Activated T-cell treated with anti-CD3 and anti-CD28 coated beads, Interleukin-2, amount 50 U/mL, for 72 hours (primary cell): ENCODE data around the gene MRGPRF. TPM values are rescaled to one million over a fixed set of nuclear protein-coding genes. Genes with fewer than 3 reads are reported as not detected.
"Not testable (repeated sequence)": the region's sequence is repeated elsewhere in the genome, so short reads cannot be mapped to it uniquely, and the experiment has no call there.

Experiments
- ATAC-seq, 2 donors: fragments of 150-1000 bp; cut with Tn5 transposase; replicated peaks in 1 of 2; 2 replicates each; pipeline ENCODE4 v1.10.0; 2021; ENCODE audit warnings: moderate library complexity in 2 of 2, mild to moderate bottlenecking in 1 of 2
- DNase-seq, 2 donors: peaks; one replicate each; pipeline ENCODE4 v3.0.0; 2021 to 2022; ENCODE audit warnings: mixed read lengths in 1 of 2
- H3K27ac Mint-ChIP-seq: one replicate; pipeline ENCODE4 v1.8.0; 2022; ENCODE audit warnings: mild to moderate bottlenecking, moderate library complexity, mixed read lengths
- H3K27me3 Mint-ChIP-seq: one replicate; pipeline ENCODE4 v1.8.0; 2022; ENCODE audit warnings: low read depth, mixed read lengths
- H3K36me3 Mint-ChIP-seq, 2 donors: one replicate each; pipeline ENCODE4 v1.8.0; 2022; ENCODE audit warnings: mixed read lengths in 2 of 2, mild to moderate bottlenecking in 1 of 2; ENCODE audit not compliant: insufficient read depth in 2 of 2
- H3K4me1 Mint-ChIP-seq: one replicate; pipeline ENCODE4 v1.8.0; 2022; ENCODE audit warnings: low read depth, mixed read lengths
- H3K4me3 Mint-ChIP-seq, 2 donors: one replicate each; pipeline ENCODE4 v1.8.0; 2022; ENCODE audit warnings: mild to moderate bottlenecking in 2 of 2, mixed read lengths in 2 of 2, moderate library complexity in 2 of 2
- H3K9me3 Mint-ChIP-seq, 2 donors: one replicate each; pipeline ENCODE4 v1.8.0; 2022; ENCODE audit warnings: mixed read lengths in 2 of 2
- total RNA-seq, 2 donors: library from RNA; stranded (reverse); gene quantifications; one replicate each; pipeline ENCODE4 v1.2.3, GENCODE V29; 2022

The MRGPRF gene
- total RNA-seq, 2 donors from 2014 or later, result not detected

DNA sequence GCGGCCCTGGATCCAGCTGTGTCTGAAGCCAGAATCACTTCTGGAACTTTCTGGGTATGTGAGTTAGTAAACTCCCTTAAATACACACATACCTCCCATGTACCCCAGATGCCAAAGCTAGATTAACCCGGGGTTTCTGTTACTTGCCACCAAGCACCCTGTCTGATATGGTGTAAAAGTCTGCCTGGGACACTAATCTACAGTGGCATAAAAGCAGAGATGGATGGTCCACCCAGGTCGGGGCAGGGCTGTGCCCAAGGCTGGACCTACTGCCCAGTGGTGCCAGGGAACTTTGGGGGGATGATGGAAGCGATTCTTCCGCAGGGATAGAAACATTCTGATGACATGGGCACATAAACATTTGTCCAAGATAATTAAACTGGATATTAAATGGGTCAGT lies 12.7 kb downstream of the MRGPRF start:
- no peak overlapping the region for H3K4me3 Mint-ChIP-seq

DNA sequence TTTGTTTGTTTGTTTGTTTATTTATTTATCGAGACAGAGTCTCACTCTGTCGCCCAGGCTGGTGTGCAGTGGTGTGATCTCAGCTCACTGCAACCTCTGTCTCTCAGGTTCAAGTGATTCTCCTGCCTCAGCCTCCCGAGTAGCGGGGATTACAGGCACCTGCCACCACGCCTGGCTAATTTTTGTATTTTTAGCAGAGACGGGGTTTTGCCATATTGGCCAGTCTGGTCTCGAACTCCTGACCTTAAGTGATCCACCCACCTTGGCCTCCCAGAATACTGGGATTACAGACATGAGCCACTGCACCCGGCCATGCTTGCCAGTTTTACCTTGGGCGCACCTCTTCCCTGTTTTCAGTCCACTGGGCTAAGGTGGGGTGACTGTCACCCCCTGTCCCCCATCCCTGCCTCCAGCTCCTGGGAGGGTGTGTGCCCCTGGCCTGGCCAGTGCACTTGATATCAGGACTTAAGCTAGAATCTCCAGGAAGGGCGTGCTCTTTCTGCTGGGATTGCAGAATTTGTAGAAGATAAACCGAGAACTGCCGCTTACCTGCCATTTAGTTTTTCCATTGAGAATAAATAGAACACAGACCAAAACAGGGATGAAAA lies 13.2 kb downstream of the MRGPRF start:
- H3K27ac Mint-ChIP-seq, H3K27me3 Mint-ChIP-seq, ATAC-seq, H3K36me3 Mint-ChIP-seq, DNase-seq, H3K4me1 Mint-ChIP-seq, H3K9me3 Mint-ChIP-seq, H3K4me3 Mint-ChIP-seq: not testable (repeated sequence)

More for the DNA sequence above, 12.7 kb downstream of the MRGPRF start:
- no peaks in the 10 kb centered on the region for H3K9me3 Mint-ChIP-seq
- H3K36me3 Mint-ChIP-seq, result no peaks in the 10 kb centered on the region
- DNase-seq (no peak), ATAC-seq (no peak)
- H3K27ac Mint-ChIP-seq, result no peak overlapping the region
- H3K27me3 Mint-ChIP-seq, result peaks cover 4% of the 10 kb centered on the region
- H3K4me1 Mint-ChIP-seq, result no peaks in the 10 kb centered on the region

DNA sequence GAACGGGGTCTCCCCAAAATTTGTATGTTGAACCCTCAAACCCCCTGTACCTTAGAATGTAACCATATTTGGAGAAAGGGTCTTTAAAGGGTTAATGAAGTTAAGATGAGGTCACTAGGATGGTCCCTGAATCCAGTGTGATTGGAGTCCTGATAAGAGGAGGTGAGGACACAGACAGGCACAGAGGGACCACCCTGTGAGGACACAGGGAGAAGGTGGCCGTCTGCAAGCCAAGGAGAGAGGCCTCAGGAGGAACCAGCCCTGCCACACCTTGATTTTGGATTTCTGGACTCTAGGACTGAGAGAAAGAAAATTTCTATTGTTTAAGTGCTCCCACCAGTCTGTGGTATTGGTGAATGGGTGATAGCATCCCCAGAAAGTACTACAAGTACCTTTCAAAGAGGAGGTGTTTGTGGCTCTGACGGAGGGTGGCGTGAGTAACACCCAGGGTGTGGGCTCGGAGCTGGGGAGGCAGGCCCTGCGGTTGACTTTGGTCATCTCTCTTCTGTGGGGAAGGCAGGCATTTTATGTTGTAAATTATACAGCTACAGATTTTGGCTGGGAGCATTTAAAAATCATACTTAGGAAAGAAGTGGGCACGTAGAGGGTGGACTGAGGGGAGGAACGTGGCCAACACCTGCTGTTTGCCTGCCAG lies 13.8 kb downstream of the MRGPRF start:
- ATAC-seq, result no peak

DNA sequence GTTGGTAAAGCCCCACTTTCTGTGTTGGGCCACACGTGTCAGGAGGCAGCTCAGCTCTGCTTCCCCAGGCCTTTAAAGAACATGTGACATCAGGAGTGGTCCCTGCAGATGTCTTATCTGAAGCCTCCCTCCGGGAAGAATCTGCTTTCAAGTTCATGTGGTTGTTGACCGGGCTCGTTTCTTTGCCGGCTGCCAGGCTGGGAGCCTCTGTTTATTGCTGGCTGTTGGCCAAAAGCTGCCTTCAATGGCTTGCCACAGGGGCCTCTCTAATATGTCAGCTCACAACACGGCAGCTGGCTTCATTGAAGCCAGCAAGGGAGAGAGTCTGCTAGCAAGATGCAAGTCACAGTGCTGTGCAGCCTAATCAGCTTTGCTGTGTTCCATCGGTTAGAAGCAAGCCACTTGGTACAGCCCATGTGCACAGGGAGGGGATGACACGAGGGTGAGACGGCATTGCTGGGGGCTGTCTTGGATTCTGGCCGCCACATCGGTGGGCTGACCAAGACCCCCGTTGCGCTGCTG lies 14.6 kb downstream of the MRGPRF start:
- H3K27ac Mint-ChIP-seq, result no peak overlapping the region
- no peaks in the 10 kb centered on the region for H3K36me3 Mint-ChIP-seq
- H3K4me3 Mint-ChIP-seq, result no peak overlapping the region
- no peak for DNase-seq
- no peaks in the 10 kb centered on the region for H3K9me3 Mint-ChIP-seq
- no peaks in the 10 kb centered on the region for H3K4me1 Mint-ChIP-seq
- no peaks in the 10 kb centered on the region for H3K27me3 Mint-ChIP-seq
- ATAC-seq, result no peak

More for the DNA sequence above, 13.8 kb downstream of the MRGPRF start:
- no peak for DNase-seq
- Mint-ChIP-seq H3K4me1 (no peaks in the 10 kb centered on the region), H3K27me3 (no peaks in the 10 kb centered on the region), H3K36me3 (no peaks in the 10 kb centered on the region), H3K9me3 (no peaks in the 10 kb centered on the region), H3K27ac (no peak overlapping the region), H3K4me3 (no peak overlapping the region)

DNA sequence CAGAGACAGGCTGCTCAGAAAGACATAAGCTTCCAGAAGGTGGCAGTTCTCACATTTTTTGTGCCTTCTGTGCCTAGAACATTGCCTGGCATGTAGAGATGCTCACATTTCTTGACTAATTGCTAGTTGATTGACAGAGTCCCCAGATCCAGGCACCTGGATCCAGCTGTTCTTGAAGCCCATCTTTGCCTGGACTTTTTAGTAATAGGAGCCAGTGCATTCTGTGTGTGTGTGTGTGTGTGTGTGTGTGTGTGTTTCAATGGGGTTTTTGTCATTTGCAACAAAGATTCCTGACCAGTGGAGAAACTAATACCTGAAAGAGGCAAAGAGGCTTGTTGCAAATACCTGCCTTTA lies 15.1 kb downstream of the MRGPRF start:
- ATAC-seq (no peak), DNase-seq (no peak)
- Mint-ChIP-seq H3K36me3 (no peaks in the 10 kb centered on the region), H3K27ac (no peak overlapping the region), H3K4me1 (peaks cover 3% of the 10 kb centered on the region), H3K9me3 (no peaks in the 10 kb centered on the region), H3K27me3 (no peaks in the 10 kb centered on the region), H3K4me3 (no peak overlapping the region)

DNA sequence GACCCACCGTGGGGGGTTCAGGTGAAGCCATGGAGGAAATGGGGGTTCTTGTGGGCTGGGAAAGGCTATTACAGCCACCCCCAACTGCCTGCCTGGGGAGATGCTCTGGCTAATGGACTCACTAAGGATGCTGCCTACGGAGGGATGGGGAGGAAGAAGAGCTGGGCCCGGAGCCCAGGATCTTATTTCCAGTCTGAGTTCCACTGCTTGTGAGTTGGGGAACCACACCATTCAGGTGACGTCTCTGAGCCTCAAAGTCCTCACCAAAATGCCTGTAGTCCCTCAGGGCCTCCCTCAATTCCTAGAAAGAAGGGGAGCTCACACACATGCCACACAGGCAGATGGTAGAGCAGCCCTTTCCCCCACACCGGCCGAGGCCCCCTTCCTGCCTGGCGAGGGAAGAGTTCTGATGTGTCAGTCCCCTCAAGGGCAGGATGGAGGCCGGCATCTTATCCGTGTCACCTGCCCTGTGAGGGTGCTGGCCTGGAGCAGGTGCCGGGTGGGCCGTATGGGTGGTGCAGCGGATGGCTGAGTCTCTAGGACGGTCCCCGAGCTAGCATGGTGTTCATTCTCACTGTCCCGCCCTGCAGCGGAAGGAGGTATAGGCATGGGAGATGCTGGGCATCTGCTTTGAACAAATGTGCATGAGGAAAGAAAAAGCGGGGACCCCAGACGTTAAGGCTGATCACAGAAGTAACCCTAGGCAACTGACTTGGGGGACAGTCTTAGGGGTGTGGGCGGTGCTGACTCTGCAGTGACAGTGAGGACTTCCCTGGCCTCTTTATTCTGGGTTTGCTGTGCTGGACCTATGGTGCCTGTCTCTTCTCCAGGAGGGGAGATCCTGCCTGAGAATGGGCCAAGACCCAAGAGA lies 15.7 kb downstream of the MRGPRF start:
- Mint-ChIP-seq H3K36me3 (no peaks in the 10 kb centered on the region), H3K9me3 (no peaks in the 10 kb centered on the region), H3K4me3 (no peak overlapping the region), H3K27me3 (peaks cover 1% of the 10 kb centered on the region), H3K27ac (no peak overlapping the region), H3K4me1 (peaks cover 5% of the 10 kb centered on the region)
- DNase-seq (no peak), ATAC-seq (no peak)

DNA sequence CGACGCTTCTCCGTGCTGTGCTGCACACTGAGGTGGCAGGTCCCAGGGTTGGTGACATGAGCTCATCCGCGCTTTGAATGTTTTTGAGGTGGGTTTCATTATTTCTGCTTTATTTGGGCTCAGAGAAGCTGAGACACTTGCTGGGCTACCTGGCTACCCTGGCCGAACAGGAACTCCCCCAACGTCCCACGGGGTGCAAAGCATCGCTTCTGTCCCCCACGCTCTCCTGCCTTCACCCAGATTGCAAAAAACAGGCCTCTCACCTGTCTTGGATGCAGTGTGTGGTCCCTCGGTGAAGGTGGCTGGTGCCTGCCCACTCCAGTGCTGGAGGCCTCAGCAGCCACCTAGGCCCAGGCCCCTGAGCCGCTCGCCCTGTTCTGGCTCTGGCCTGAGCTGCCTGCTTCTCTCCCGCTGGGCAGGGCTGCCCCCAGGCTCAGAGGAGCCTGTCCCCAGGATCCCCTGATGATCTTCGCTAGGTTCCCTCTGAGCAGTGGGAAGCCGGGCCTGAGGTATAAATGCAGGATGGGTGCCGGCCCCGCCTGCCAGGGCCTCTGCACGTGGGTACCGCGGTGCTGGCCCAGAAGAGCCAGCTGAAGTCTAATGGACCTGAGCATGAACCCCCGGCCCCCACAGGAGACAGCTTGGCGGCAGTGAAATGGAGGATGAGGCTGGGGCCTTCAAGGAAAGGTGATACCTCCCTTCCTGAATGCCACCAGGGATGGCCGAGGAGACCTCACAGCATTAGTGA lies 16.5 kb downstream of the MRGPRF start:
- H3K36me3 Mint-ChIP-seq, result no peaks in the 10 kb centered on the region
- H3K4me1 Mint-ChIP-seq, result peaks cover 5% of the 10 kb centered on the region
- H3K27me3 Mint-ChIP-seq, result peaks cover 7% of the 10 kb centered on the region
- ATAC-seq (no peak), DNase-seq (no peak)
- H3K4me3 Mint-ChIP-seq, result no peak overlapping the region
- no peaks in the 10 kb centered on the region for H3K9me3 Mint-ChIP-seq
- no peak overlapping the region for H3K27ac Mint-ChIP-seq

DNA sequence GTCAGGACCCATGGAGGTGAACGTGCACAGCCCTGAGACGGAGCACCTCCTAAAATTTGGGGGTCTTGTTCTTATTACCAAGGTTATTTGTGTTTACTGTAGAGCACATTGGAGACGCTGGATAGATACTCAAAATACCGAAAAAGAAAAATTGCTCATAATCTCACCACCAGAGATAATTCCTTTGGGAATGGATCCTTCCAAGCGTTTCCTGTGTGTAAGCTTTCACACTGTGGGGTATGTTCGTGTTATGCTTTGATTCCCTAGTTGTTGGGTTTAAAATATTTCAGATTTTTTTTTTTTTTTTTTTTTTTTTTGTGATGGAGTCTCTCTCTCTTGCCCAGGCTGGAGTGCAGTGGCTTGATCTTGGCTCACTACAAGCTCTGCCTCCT lies 18.2 kb downstream of the MRGPRF start:
- ATAC-seq (no peak), DNase-seq (no peak)
- H3K4me1 Mint-ChIP-seq, result peaks cover 5% of the 10 kb centered on the region
- no peaks in the 10 kb centered on the region for H3K36me3 Mint-ChIP-seq
- peaks cover 7% of the 10 kb centered on the region for H3K27me3 Mint-ChIP-seq
- H3K27ac Mint-ChIP-seq, result no peak overlapping the region
- no peak overlapping the region for H3K4me3 Mint-ChIP-seq
- H3K9me3 Mint-ChIP-seq, result no peaks in the 10 kb centered on the region

DNA sequence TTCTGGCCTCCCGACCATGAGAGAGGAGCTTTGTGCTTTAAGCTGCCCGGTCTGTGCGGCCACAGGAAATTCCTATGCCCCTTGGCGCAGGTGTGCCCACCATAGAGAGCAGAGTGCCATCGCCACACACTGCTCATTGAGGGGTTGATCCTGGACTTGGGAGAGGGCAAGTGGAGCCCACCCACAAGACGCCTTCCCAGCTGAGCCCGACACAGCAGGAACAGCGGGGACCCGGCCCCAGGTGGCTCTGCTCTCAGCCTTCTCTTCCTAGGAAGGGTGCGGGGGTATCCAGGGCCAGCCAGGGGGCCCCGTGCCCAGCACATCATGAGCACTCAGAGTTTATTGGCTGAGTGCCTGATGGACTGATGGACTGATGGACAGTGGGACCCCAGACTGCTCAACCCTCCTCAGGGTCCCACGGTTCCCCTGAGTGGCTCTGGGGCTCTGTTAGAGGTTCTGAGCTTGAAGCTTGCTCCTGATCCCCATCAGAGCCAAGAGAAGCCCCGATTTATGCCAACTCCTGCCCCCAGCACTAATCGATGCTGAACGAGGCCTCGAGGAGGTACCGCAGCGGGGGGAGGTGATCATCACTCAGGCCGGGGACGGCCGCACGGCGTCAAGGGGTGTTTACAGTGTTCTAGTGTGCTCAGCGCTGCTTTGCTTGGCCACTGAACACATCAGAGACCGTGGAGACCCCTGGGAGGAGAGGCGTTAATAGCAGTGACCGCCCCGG lies 18.7 kb downstream of the MRGPRF start:
- no peak overlapping the region for H3K4me3 Mint-ChIP-seq
- H3K27ac Mint-ChIP-seq, result no peak overlapping the region
- ATAC-seq (no peak), DNase-seq (no peak)
- H3K9me3 Mint-ChIP-seq, result no peaks in the 10 kb centered on the region
- H3K4me1 Mint-ChIP-seq, result peaks cover 5% of the 10 kb centered on the region
- peaks cover 7% of the 10 kb centered on the region for H3K27me3 Mint-ChIP-seq
- H3K36me3 Mint-ChIP-seq, result no peaks in the 10 kb centered on the region

DNA sequence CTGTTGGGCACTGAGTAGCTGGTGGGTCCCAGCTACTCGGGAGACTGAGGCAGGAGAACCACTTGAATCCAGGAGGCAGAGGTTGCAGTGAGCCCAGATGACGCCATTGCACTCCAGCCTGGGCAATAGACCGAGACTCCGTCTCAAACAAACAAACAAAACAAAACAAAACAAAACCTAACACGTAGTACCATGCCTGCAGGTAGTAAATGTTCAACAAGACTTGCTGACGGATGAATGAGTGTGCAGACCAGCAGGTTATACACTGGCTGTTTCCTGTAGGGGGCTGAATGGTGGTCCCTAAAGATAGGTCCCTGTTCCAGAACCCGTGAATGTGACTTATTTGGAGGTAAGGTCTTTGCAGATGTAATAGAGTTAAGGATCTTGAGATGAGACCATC lies 19.5 kb downstream of the MRGPRF start:
- H3K9me3 Mint-ChIP-seq, result no peaks in the 10 kb centered on the region
- peaks cover 7% of the 10 kb centered on the region for H3K27me3 Mint-ChIP-seq
- ATAC-seq, result no peak
- no peak overlapping the region for H3K4me3 Mint-ChIP-seq
- no peak overlapping the region for H3K27ac Mint-ChIP-seq
- H3K36me3 Mint-ChIP-seq, result no peaks in the 10 kb centered on the region
- DNase-seq, result no peak
- peaks cover 5% of the 10 kb centered on the region for H3K4me1 Mint-ChIP-seq

DNA sequence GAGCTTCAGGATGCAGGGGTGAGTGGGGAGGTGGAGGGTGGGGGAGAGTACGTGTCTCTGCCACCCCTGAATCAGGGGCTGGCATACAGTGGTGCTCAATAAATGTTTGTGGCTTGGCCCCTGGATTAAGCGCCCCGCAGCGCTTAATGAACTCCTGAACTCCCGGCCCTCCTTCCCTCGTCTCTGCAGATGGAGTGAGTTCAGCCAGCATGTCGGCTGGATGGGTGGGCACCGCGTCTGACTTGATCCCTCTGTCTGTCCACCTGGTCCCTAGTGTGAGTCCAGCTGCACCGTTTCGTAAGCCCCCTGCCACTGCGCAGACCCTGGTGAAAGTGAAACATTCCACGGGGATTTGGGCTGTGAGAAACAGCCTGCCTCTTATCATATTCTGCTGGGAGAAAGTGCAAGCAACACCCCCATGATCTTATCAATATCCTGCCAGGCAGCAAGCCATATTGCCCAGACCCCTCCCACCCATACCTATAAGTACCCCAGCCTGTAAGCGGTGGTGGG lies 20.2 kb downstream of the MRGPRF start:
- Mint-ChIP-seq H3K27me3 (peaks cover 7% of the 10 kb centered on the region), H3K27ac (no peak overlapping the region), H3K4me1 (peaks cover 5% of the 10 kb centered on the region), H3K9me3 (no peaks in the 10 kb centered on the region), H3K36me3 (no peaks in the 10 kb centered on the region), H3K4me3 (no peak overlapping the region)
- no peak for ATAC-seq
- no peak for DNase-seq
